HepG2 (cell line): Measurements from ENCODE around the gene TPD52L2. TPM values are rescaled to one million over a fixed set of nuclear protein-coding genes. Genes with fewer than 3 reads are reported as not detected.

ENCODE experiments used
- ATAC-seq: fragments of 200-7000 bp; cut with Tn5 transposase; 3 replicates; pipeline ENCODE4 v1.9.1; 2020; ENCODE audit warnings: mild to moderate bottlenecking, moderate library complexity
- BruUV-seq: library from RNA; stranded (reverse); fragments of 400-500 nt; replicated peaks from 2 replicates; lab custom pipeline; 2021; lab: Mats Ljungman, UMichigan
- CTCF ChIA-PET: fragments of 300-600 bp; formaldehyde crosslinking; extraction: SDS; loops from one replicate; lab custom pipeline; 2021; ENCODE audit warnings: low total read pairs, inconsistent platforms, low intra/inter-chr PET ratio; lab: Yijun Ruan, JAX
- POLR2A ChIA-PET: fragments of 350-600 bp; sonication (Branson Sonifier 250); formaldehyde crosslinking; loops from one replicate; lab custom pipeline; 2020; ENCODE audit warnings: antibody characterized with exemption, inconsistent platforms; lab: Yijun Ruan, JAX
- DNase-seq: peaks from one replicate; pipeline ENCODE4 v3.0.0-alpha.2; 2015; ENCODE audit warnings: low spot score
- FAIRE-seq: peaks from 3 replicates; lab custom pipeline; 2011; peaks lifted over from hg19 to GRCh38; lab: Jason Lieb, UNC
- H2AFZ ChIP-seq: one replicate; pipeline ENCODE4 v1.6.1; 2011; ENCODE audit warnings: low read length, inconsistent platforms
- H3K27ac ChIP-seq: fragments of 300-600 bp; 3 replicates; pipeline ENCODE4 v1.8.0; 2011; ENCODE audit warnings: mixed run types, mild to moderate bottlenecking, mixed read lengths, low read length, inconsistent platforms; ENCODE audit not compliant: insufficient read depth; ENCODE audit errors: extremely low read length
- H3K27me3 ChIP-seq, 2 experiments: fragments of 200-600 bp in 1 of 2; 2 replicates in 1 of 2; 3 replicates in 1 of 2; pipeline versions ENCODE4 v1.6.0 to v1.8.0; 2011; ENCODE audit warnings: low read length in 2 of 2, mild to moderate bottlenecking in 2 of 2, moderate library complexity in 2 of 2, inconsistent platforms in 1 of 2; ENCODE audit not compliant: insufficient read depth in 2 of 2, control insufficient read depth in 1 of 2
- H3K36me3 ChIP-seq, 2 experiments: fragments of 200-600 bp in 1 of 2; replicated peaks in 1 of 2; 2 replicates in 1 of 2; 3 replicates in 1 of 2; pipeline versions ENCODE4 v1.5.1 to v1.8.0; 2011; ENCODE audit warnings: low read length in 2 of 2, inconsistent platforms in 1 of 2; ENCODE audit not compliant: insufficient read depth in 2 of 2, control insufficient read depth in 1 of 2
- H3K4me1 ChIP-seq: 2 replicates; pipeline ENCODE4 v1.5.1; 2012; ENCODE audit warnings: low read length, inconsistent platforms; ENCODE audit not compliant: insufficient read depth
- H3K4me2 ChIP-seq: 2 replicates; pipeline ENCODE4 v1.6.0; 2011; ENCODE audit warnings: low read depth, low read length, inconsistent platforms
- H3K4me3 ChIP-seq, 3 experiments: fragments of 200-600 bp in 1 of 3; sonication (generic), shearing (Covaris generic) in 1 of 3; replicated peaks in 1 of 3; 2 replicates each; pipeline ENCODE4 v1.5.1; 2011 to 2016; ENCODE audit warnings: low read length in 3 of 3, inconsistent platforms in 2 of 3, low read depth in 2 of 3, mild to moderate bottlenecking in 2 of 3, control low read depth in 1 of 3, mixed read lengths in 1 of 3; ENCODE audit not compliant: insufficient read depth in 1 of 3
- H3K79me2 ChIP-seq: one replicate; pipeline ENCODE4 v1.6.1; 2011; ENCODE audit warnings: low read length, inconsistent platforms; ENCODE audit not compliant: insufficient read depth
- H3K9ac ChIP-seq: 2 replicates; pipeline ENCODE4 v1.6.0; 2011; ENCODE audit warnings: mild to moderate bottlenecking, low read depth, low read length, inconsistent platforms; ENCODE audit not compliant: insufficient read depth
- H3K9me3 ChIP-seq: 2 replicates; pipeline ENCODE4 v1.5.1; 2012; ENCODE audit warnings: mild to moderate bottlenecking, low read length
- H4K20me1 ChIP-seq: 2 replicates; pipeline ENCODE4 v1.6.0; 2011; ENCODE audit warnings: inconsistent platforms, mild to moderate bottlenecking, low read length, moderate library complexity; ENCODE audit not compliant: insufficient read depth
- ESRRA ChIP-seq: sonication (generic); formaldehyde crosslinking; IDR thresholded peaks from 2 replicates; pipeline ENCODE4 v1.5.1; 2020; ENCODE audit warnings: mild to moderate bottlenecking, low read depth, missing genetic modification reagents
- HDAC6 ChIP-seq: fragments of 200-600 bp; sonication (generic); IDR thresholded peaks from 2 replicates; pipeline ENCODE4 v1.7.0; 2017; ENCODE audit warnings: mild to moderate bottlenecking, antibody characterized with exemption, low read length, low read depth
- HNF4A ChIP-seq: sonication (generic); formaldehyde crosslinking; IDR thresholded peaks from 2 replicates; pipeline ENCODE4 v1.4.0; 2020; ENCODE audit warnings: missing genetic modification reagents
- IRF9 ChIP-seq: sonication (generic); formaldehyde crosslinking; IDR thresholded peaks from 2 replicates; pipeline ENCODE4 v1.8.0; 2022; ENCODE audit warnings: missing genetic modification reagents, mild to moderate bottlenecking, borderline replicate concordance
- MNT ChIP-seq: fragments of 450-650 bp; IDR thresholded peaks from 2 replicates; pipeline ENCODE4 v1.6.1; 2016
- ONECUT2 ChIP-seq: sonication (generic); formaldehyde crosslinking; IDR thresholded peaks from 2 replicates; pipeline ENCODE4 v1.4.0; 2020; ENCODE audit warnings: missing genetic modification reagents
- RBFOX2 ChIP-seq: fragments of 200-400 bp; formaldehyde crosslinking; IDR thresholded peaks from 2 replicates; pipeline ENCODE4 v1.6.1; 2017; ENCODE audit warnings: low read depth, mild to moderate bottlenecking, low read length
- SNAPC4 ChIP-seq: sonication (generic); formaldehyde crosslinking; IDR thresholded peaks from 2 replicates; pipeline ENCODE4 v1.4.0; 2020; ENCODE audit warnings: mild to moderate bottlenecking, missing genetic modification reagents
- SUZ12 ChIP-seq: fragments of 150-350 bp; IDR thresholded peaks from 2 replicates; pipeline ENCODE4 v1.6.1; 2014; ENCODE audit warnings: low read depth, low read length
- TFDP2 ChIP-seq: sonication (generic); formaldehyde crosslinking; IDR thresholded peaks from 2 replicates; pipeline ENCODE4 v1.4.0; 2020; ENCODE audit warnings: missing genetic modification reagents
- ZNF382 ChIP-seq: sonication (generic); formaldehyde crosslinking; IDR thresholded peaks from 2 replicates; pipeline ENCODE4 v1.5.0; 2020; ENCODE audit warnings: missing genetic modification reagents, mild to moderate bottlenecking, borderline replicate concordance
- ZNF550 ChIP-seq: sonication (generic); formaldehyde crosslinking; IDR thresholded peaks from 2 replicates; pipeline ENCODE4 v1.4.0; 2020; ENCODE audit warnings: mild to moderate bottlenecking, missing genetic modification reagents, borderline replicate concordance
- ZNF574 ChIP-seq: sonication (generic); formaldehyde crosslinking; IDR thresholded peaks from 2 replicates; pipeline ENCODE4 v1.4.0; 2020; ENCODE audit warnings: missing genetic modification reagents
- WGBS: methylation state at CpG from one replicate; pipeline ENCODE4 v1.1.6; 2017; ENCODE audit warnings: low lambda C conversion rate; 5-methylcytosine and 5-hydroxymethylcytosine counted together
- in situ Hi-C: cut with HindIII; loops from 2 replicates; pipeline ENCODE4 v1.10.0; 2017; ENCODE audit warnings: low pct_unique_long_range_greater_than_20kb; ENCODE audit not compliant: extremely low pct_ligation_motif_present
- intact Hi-C: fragments of 100-400 bp; cut with micrococcal nuclease; formaldehyde crosslinking; loops from one replicate; pipeline ENCODE4 v1.10.0; 2022; ENCODE audit not compliant: unreplicated experiment
- polyA plus RNA-seq, 8 experiments: library from polyadenylated mRNA; depleted of rRNA in 3 of 8; stranded (reverse) in 7 of 8; unstranded in 1 of 8; fragments of >200 nt; fragmentation: Illumina TruSeq in 4 of 8; extraction: Trizol in 4 of 8; gene quantifications; 2 replicates each; pipeline versions ENCODE4 v1.2.1 to v1.2.3, GENCODE V29; 2011 to 2016; ENCODE audit warnings: low read depth in 4 of 8, missing spikeins in 1 of 8, mixed read lengths in 1 of 8; ENCODE audit not compliant: insufficient read depth in 1 of 8
- total RNA-seq, 5 experiments: library from RNA; depleted of rRNA; stranded (reverse); fragments of >200 nt; fragmentation: Illumina TruSeq; extraction: Trizol; gene quantifications; 2 replicates each; pipeline ENCODE4 v1.2.3, GENCODE V29; 2016; ENCODE audit warnings: low read depth in 1 of 5

Gene TPD52L2
- total and polyA plus RNA-seq, 2 of the 13 experiments (the other 11 are each of a cell fraction or from before 2014, with no cell fraction given) = 156 to 184 TPM

GRCh38 chr20:63933646-63934045 is 68.6 kb downstream of the TPD52L2 start:
- Histone ChIP-seq H3K4me2 (no peak overlapping the region), H3K4me1 (no peaks in the 10 kb centered on the region), H3K27ac (no peak overlapping the region), H3K9ac (no peak overlapping the region), H3K36me3 (peaks cover 51 to 72% of the 10 kb centered on the region in 2 experiments), H3K79me2 (no peaks in the 10 kb centered on the region), H2AFZ (no peak overlapping the region), H4K20me1 (peaks cover 4% of the 10 kb centered on the region; the same call in 1 of the 2 replicates), H3K9me3 (no peaks in the 10 kb centered on the region), H3K27me3 (no peaks in the 10 kb centered on the region), H3K4me3 (no peak overlapping the region)
- ATAC-seq = no peak
- in situ Hi-C loops = no loop called here
- CTCF ChIA-PET = interaction anchor here (1.5 kb wide), 1 partner anchor 41 kb away, joined by 9 read pairs; no protein-coding TSS in a partner anchor
- DNase-seq = no peak
- intact Hi-C loops = no loop called here
- FAIRE-seq = no peak
- BruUV-seq = no TSS peak
- WGBS = 97% methylated on average over 5 of the region's 5 CpGs
- POLR2A ChIA-PET = interaction anchor here (0.9 kb wide), 1 partner anchor 25 kb away, joined by 3 read pairs; no protein-coding TSS in a partner anchor
- TF ChIP-seq MNT (no peak), ZNF574 (CRISPR knock-in tag) (no peak), ZNF550 (CRISPR knock-in tag) (no peak), IRF9 (CRISPR knock-in tag) (no peak), HNF4A (no peak), RBFOX2 (no peak), ZNF382 (CRISPR knock-in tag) (no peak), ESRRA (CRISPR knock-in tag) (no peak), ONECUT2 (no peak), TFDP2 (no peak), HDAC6 (no peak), SNAPC4 (no peak), SUZ12 (no peak)
